ENCODE data around the gene SLC9A5.

Gene SLC9A5

DNA sequence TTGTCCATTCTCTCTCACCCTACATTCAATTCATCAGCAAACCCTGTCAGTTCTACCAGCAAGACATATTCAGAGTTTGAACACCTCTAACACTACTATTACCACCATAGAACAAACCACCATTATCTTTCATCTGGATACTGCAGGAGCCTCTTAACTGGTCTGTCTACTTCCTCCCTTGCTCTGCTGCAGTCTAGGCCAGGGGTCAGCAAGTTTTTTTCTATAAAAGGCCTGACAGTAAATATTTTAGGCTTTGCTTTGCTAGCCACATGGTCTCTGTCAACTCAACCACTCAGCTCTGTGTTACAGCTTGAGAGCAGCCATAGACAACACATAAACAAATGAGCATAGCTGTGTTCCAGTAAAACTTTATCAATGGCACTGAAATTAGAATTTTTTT lies 63.9 kb downstream of the SLC9A5 start:
- no peak for DNase-seq

DNA sequence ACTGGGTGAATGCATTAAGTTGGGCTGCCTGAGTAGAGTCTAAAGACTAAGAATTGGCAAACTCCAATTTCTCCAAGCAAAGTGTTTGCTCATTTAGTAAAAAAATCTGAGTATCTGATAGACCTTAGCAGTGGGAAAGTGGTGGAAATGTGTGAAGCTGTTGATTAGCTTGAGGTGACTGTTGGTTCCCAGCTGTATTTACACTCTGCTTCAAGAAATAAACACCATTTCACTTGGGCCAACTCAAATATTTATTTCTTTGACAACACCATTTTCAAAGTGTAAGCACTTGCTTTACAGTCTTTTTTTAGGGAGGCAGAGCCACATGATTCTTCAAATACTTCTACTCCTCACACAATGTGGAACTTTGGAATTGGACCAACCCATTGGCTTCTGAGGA lies 69.1 kb downstream of the SLC9A5 start:
- no peak for DNase-seq

Data from right forelimb (tissue), 1 donor.